NCI-H524 (cell line): ENCODE data around the gene MYLK4.

Source experiments
- DNase-seq, 2 experiments: peaks; one replicate each; lab custom pipeline; 2025; lab: John Stamatoyannopoulos, UW

Gene MYLK4

GRCh38 chr6:2756241-2756640 lies 5.5 kb upstream of the MYLK4 start:
- no peak for DNase-seq

- no peak for DNase-seq
These were observed 4.7 kb upstream of the MYLK4 start for GRCh38 chr6:2755456-2755855.

- no peak for DNase-seq
These were observed 4.2 kb upstream of the MYLK4 start for GRCh38 chr6:2754911-2755310.

GRCh38 chr6:2754393-2754792 lies 3.7 kb upstream of the MYLK4 start:
- no peak for DNase-seq

GRCh38 chr6:2753743-2754142 lies 3.0 kb upstream of the MYLK4 start:
- DNase-seq: no peak

DNA sequence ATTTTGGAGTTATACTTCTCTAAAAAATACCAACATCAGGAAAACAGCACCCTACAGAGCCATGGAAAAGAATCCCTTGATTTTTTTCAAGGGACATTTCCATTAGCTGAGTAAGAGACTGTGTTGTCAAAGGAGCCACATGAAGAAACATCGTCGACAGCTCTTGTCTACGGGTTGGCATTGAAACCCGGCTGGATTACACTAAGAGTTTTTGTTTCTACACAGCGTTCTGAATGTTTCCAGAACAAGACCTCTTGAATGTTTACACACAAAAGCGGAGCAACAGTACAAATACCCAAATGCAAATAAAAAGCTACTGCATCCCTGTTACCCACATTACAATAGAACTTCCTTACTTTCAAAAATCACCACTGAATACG lies 2.4 kb upstream of the MYLK4 start:
- DNase-seq: no peak

DNA sequence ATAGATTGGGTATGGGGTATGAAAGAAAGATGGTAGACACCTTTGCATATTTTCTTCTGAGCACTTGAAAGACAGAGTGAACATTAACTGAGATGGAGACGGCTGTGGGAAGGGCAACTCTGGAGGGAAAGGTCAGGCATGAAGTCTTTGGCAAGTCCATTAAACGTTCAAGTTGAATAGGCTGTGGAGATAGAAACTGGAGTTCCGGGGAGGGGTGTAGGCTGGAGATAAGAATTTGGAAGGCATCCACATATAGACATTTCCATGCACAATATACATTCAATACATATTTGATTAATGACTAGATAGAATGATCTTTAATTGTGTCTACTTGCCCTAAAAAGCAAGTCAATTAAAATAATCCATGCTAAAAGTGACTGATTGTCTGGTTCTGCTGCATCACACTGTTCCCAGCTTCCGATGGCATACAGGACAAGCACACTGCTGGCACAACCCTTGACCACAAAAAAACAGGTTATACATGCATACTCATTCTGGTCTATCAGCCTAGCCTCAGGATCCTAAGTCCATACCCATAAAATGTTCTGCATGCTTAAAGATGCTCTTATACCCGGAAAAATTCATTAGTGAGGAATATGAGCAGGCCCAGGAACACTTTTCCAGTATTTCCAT lies 1.9 kb upstream of the MYLK4 start:
- no peak for DNase-seq

DNA sequence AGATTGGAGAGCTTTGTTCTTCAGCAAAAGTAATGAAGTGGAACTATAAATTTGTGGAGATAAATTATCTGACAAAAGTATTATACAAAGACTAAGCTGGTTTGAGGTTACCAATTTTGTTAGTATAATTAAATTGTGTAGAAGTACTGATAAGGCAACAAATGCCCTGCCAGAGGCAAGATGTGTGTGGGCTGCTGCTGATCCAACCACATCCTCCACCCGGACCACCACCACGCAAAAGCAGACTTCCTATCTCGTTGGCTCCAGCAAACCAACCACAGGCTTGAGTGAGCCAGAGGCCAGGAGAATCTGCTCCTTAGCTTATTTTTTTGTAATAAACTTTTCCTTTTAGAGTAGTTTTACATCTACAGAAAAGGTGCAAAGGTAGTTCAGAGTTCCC lies 1.1 kb upstream of the MYLK4 start:
- DNase-seq: no peak

DNA sequence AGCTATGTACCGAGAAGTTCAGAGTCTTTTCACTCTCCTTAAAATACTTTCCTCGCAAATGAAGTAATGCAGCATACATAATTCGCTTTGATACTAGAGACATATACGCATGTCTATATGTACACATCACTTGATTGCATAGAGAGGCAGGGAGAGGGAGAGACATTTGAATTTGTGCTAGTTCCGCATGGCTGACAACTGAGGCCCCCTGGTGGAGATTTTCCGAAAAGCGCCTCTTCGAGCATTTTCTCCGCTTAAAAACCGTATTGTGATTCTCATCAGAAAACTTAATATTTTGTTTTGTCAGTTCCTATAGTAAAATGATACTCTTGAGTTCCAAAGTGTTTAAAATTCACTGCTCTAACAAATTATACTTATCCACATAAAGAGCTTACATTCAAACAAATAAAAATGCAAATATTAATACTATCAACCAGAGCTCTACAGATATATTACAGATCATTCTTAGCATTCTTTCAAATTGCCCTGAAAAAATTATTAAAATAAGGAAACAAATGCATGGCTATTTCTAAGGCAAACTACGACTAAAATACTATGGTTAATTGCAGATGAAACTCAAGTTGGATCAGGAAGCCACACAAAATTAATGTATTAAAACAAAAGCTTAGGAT lies 637 bp downstream of the MYLK4 start:
- DNase-seq: peak; percentile 32 to 73

GRCh38 chr6:2748183-2748582 lies 2.5 kb downstream of the MYLK4 start:
- no peak for DNase-seq

GRCh38 chr6:2746557-2747061 lies 4.1 kb downstream of the MYLK4 start:
- DNase-seq: peak; percentile 25 to 48

- DNase-seq: no peak
These were observed 5.5 kb downstream of the MYLK4 start for GRCh38 chr6:2745246-2745645.

- DNase-seq: no peak
These were observed 5.9 kb downstream of the MYLK4 start for GRCh38 chr6:2744778-2745177.

GRCh38 chr6:2744209-2744771 lies 6.4 kb downstream of the MYLK4 start:
- DNase-seq: peak; percentile 63 to 88

DNA sequence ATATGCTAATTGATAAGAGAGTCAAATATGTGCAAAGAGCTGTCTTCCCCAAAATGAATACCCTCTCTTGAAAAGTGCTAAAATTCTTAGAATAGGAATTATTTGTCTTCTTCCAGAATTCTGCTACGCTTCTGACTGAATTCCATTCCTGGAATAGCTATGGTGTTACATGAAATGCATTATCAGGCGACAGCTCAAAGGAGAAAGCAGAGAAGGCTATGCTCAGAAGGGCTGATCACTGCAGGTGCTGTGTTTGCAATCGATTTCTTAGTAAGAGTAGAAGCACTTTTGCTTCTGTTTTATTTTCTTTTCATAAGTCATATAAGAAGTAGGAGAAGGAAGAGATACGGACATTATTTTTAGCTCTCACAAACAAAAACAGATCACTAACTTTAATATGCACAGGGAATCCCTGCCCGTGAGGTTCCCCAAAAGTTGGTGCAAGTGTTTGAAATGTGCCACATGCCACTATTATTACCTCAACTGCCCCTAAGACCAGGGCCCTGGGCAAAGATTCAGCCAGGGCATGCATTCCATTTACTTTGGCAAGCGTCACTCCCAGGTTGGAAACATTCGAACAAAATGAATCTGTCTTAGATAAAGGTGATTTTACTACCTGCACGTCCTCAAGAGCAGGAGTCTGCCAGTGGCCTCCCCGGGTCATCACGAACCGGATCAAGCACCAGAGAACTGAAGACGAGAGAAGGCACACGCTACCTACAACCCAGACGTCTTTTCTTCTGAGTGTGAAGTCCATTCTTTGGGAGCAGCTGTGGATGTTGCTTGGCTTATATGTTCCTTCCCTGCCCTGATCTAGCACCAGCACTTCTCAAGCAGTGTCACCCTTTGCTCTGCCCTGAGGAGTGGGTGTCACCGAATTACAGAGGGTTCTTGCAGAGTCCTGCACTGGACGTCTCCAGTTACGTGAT lies 7.2 kb downstream of the MYLK4 start:
- DNase-seq: no peak

DNA sequence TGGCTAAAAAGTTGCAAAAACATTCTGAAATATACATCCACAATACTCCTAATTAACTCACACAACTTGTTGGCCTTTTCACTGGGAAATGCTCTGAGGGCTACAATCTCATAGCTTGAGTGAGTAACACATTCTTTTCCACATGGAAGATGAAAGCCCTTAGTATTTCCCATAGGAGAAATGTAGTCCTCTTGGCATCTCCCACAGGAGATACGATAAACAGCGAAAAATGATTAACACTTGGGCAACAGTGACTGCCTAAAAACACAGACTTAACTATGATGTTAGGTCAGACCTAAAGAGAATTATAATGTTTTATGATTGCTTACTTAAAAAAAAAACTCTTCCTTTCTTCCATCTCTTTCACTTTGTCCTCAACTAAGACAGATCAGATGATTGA lies 9.0 kb downstream of the MYLK4 start:
- no peak for DNase-seq

- DNase-seq: no peak
These were observed 10.1 kb downstream of the MYLK4 start for GRCh38 chr6:2740581-2740980.

DNA sequence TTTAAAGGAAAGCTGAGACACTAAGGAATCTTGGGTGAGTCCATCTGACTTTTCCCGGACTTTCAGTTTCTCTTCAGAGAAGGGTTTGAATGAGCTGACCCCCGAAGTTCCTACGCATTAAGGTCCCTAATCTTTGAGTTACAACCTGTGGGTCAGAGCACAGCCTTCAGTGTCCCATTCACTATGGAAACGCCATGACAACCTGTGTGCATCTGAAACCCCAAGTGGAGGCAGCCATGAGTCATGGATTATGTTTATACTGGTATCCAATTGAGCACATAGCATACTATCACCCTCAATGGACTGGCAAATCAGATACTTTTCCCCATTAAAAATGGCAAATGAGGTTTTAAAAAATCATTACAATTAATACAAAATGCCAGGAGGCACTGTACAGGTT lies 11.4 kb downstream of the MYLK4 start:
- DNase-seq: peak in 1 of 2 experiments; percentile 16

DNA sequence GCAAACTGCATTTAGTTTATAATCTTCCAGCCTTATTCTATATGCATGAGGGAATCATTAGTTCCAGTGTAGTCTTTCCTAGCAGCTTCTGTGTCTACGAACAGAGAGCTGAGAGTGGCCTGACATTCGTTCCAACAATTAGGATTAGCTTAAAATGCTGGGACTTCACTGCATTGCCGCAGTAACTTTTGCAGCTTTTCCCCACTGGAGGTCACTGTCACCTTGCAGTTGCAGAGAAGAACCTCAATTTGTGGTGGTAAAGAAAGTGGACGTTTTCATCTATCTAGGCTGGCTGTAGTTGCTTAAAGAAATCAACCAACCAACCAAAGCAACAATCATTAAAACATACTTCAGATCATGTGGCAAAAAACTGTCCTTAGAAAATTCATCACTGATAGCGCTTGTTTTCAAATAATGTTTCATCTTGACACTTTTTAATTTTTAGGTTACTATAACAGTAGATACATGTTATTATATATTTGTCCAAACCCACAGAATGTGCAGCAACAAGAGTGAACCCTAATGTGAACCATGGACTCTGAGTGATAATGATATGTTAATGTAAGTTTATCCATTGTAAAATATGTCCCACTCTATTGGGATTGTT lies 12.2 kb downstream of the MYLK4 start:
- peak; percentile 32 to 79 for DNase-seq

DNA sequence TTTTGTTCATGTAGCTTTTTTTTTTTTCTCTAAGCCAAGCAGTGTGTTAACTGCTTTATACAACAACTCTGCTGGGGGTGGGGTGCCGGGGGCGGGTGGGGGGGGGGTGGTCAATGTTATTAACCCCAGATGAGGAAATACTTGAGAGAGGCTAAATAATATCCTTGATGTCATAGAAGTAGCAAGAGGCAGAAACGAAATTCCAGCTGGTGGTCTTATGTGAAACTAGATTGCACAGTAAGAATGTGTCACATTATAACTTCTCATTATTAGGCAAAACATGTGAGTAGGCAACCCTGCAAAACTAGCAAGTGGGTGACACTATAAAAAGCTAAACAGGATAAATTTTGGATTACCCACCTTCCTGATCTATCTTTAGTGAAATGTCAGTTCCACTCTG lies 12.8 kb downstream of the MYLK4 start:
- no peak for DNase-seq

DNA sequence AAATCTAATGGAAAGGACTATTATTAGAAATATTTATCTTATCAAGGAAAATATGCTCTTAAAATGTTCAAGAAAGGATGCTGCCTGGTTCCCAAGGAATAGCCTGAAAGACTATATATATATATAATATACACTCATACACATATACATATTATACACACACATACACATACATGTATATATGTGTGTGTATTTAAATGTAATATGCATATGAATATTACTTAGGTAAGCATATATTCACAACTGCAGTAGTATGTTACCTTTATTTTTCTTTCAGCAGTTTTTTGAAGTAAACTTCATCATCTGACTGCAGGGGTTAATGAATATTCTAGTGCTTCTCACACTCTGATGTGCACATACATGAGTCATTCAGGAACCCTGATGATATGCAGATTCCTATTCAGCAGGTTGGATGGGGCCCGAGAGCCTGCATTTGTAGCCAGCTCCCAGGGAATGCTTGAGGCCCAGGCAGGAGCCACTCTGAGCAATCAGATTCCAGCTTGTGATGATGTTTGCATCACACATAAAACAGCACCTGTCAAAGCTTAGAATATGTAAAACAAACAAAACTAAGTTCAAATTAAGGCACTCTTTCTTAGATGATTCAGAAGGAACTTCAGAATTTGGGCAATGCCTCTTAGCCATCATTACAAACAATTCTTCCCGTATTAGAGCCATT lies 16.1 kb downstream of the MYLK4 start:
- no peak for DNase-seq
